ENCODE results near the gene PIP5KL1. TPM values are rescaled to one million over a fixed set of nuclear protein-coding genes. Genes with fewer than 3 reads are reported as not detected.

The PIP5KL1 gene
- total and polyA plus RNA-seq, 2 donors (not counting 3 experiments of a cell fraction or from before 2014, with no cell fraction given) = 1.5 to 2.9 TPM

DNA sequence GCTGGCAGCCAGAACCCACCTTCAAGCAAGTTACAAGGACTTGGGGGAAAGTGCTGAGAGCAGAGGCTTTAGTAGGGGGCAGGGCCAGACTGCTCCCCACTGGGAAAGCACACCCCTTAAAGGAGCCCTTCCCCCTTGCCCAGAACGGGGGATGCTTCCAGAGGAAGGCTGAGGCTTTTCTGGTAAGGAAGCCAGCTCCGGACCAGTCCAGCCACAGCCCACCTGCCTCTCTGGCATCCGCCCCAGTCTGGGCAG lies 11.3 kb upstream of the PIP5KL1 start:
- Histone ChIP-seq H3K4me2 (ENCODE audit: insufficient read depth, low read length) (no peak overlapping the region), H3K27me3 (ENCODE audit: control insufficient read depth in 2 of 2, insufficient read depth in 2 of 2, low read length in 2 of 2) (no peaks in the 10 kb centered on the region), H3K9ac (replicated peaks; ENCODE audit: extremely low read depth, insufficient read depth, low read length) (no peak overlapping the region), H3K4me3 (replicated peaks in 1 of 3; ENCODE audit: insufficient read depth in 1 of 3, low read depth in 1 of 3, low read length in 3 of 3) (no peak overlapping the region), H3K27ac (ENCODE audit: insufficient read depth, low read depth, low read length) (no peak overlapping the region), H4K20me1 (replicated peaks; ENCODE audit: control insufficient read depth, extremely low read depth, insufficient read depth, low read length) (no peaks in the 10 kb centered on the region), H3K79me2 (ENCODE audit: control insufficient read depth, insufficient read depth, low read length) (peaks cover 6% of the 10 kb centered on the region), H3K4me1 (ENCODE audit: control insufficient read depth, extremely low read depth, insufficient read depth, low read length) (peaks cover 9% of the 10 kb centered on the region), H3K9me1 (replicated peaks; ENCODE audit: control insufficient read depth, extremely low read depth, insufficient read depth, low read length) (no peaks in the 10 kb centered on the region), H3K36me3 (ENCODE audit: control insufficient read depth in 2 of 2, extremely low read depth in 1 of 2, insufficient read depth in 2 of 2, low read length in 2 of 2) (peaks cover 0 to 5% of the 10 kb centered on the region in 2 experiments), H3K9me3 (replicated peaks; ENCODE audit: control insufficient read depth, insufficient read depth, low read length) (no peaks in the 10 kb centered on the region), H2AFZ (ENCODE audit: low read depth, low read length) (no peak overlapping the region)
- ChIA-PET POLR2A (interaction anchor here (0.7 kb wide), 1 partner anchor 11 kb away, joined by 3 read pairs; no protein-coding TSS in a partner anchor), CTCF (interaction anchor here (1.0 to 6.5 kb wide), 11 partner anchors 10 to 176 kb away, joined by 3 to 203 read pairs (median 10); partner anchors contain the start of genes EEIG1 and PIP5KL1)
- no TSS peak for BruUV-seq (replicated peaks)
- dilution Hi-C loops (cut with MboI; ENCODE audit: extremely low pct_ligation_motif_present, low sequenced_read_pairs) (no loop called here), intact Hi-C loops (cut with micrococcal nuclease) (loop anchor here (2.0 kb wide), 3 partner anchors 39 to 85 kb away; partner anchors contain the start of gene EEIG1)
- DNase-seq (ENCODE audit: low read depth, low spot score) = no peak
- FAIRE-seq = no peak
- TF ChIP-seq POLR2AphosphoS5 (IDR thresholded peaks at IDR 0.05; ENCODE audit: insufficient read depth, low read depth, low read length) (no peak), MYC (IDR thresholded peaks at IDR 0.05; ENCODE audit: low read depth, low read length) (no peak), GATA2 (IDR thresholded peaks at IDR 0.05; ENCODE audit: insufficient read depth, insufficient read length, low read depth, low read length) (no peak), JUN (IDR thresholded peaks at IDR 0.05; ENCODE audit: borderline replicate concordance, insufficient read depth, insufficient read length, low read depth) (no peak), EZH2 (IDR thresholded peaks at IDR 0.05; ENCODE audit: borderline replicate concordance, low read depth, low read length, severe bottlenecking) (no peak), FOS (IDR thresholded peaks at IDR 0.05; ENCODE audit: borderline replicate concordance, insufficient read depth, low read length) (no peak), POLR2A (IDR thresholded peaks at IDR 0.05; ENCODE audit: low read depth, low read length) (no peak)
- TF ChIP-seq, protein P1, sequence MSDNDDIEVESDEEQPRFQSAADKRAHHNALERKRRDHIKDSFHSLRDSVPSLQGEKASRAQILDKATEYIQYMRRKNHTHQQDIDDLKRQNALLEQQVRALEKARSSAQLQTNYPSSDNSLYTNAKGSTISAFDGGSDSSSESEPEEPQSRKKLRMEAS (IDR thresholded peaks at IDR 0.05; ENCODE audit: insufficient read depth, insufficient read length) = no peak
- TF ChIP-seq, protein P2, sequence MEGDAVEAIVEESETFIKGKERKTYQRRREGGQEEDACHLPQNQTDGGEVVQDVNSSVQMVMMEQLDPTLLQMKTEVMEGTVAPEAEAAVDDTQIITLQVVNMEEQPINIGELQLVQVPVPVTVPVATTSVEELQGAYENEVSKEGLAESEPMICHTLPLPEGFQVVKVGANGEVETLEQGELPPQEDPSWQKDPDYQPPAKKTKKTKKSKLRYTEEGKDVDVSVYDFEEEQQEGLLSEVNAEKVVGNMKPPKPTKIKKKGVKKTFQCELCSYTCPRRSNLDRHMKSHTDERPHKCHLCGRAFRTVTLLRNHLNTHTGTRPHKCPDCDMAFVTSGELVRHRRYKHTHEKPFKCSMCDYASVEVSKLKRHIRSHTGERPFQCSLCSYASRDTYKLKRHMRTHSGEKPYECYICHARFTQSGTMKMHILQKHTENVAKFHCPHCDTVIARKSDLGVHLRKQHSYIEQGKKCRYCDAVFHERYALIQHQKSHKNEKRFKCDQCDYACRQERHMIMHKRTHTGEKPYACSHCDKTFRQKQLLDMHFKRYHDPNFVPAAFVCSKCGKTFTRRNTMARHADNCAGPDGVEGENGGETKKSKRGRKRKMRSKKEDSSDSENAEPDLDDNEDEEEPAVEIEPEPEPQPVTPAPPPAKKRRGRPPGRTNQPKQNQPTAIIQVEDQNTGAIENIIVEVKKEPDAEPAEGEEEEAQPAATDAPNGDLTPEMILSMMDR (IDR thresholded peaks at IDR 0.05; ENCODE audit: extremely low read depth in 1 of 2, insufficient read depth in 1 of 2, low read depth in 1 of 2, low read length in 2 of 2) = no peak

All from endothelial cell of umbilical vein (primary cell).